Ovary (tissue), 9 donors: Measurements from ENCODE around the gene KNDC1. TPM values are rescaled to one million over a fixed set of nuclear protein-coding genes. Genes with fewer than 3 reads are reported as not detected.

Experiments
- DNase-seq, 5 donors: peaks; one replicate each; pipeline ENCODE4 v3.0.0-alpha.2; 2019 to 2020
- H3K27ac ChIP-seq, 2 donors: fragments of 200-600 bp; one replicate each; pipeline versions ENCODE4 v1.5.1 to v1.8.0; 2019 to 2022
- H3K27me3 ChIP-seq: fragments of 200-600 bp; one replicate; pipeline ENCODE4 v1.8.0; 2022
- H3K36me3 ChIP-seq: fragments of 200-600 bp; sonication (generic); one replicate; pipeline ENCODE4 v1.5.1; 2019
- H3K4me1 ChIP-seq: one replicate; pipeline ENCODE4 v1.8.1; 2013; ENCODE audit warnings: mild to moderate bottlenecking, moderate library complexity; ENCODE audit not compliant: insufficient read depth
- H3K4me3 ChIP-seq: fragments of 200-600 bp; sonication (generic); one replicate; pipeline ENCODE4 v1.5.1; 2017
- H3K9me3 ChIP-seq, 2 donors: fragments of 200-600 bp in 1 of 2; sonication (generic) in 1 of 2; one replicate each; pipeline versions ENCODE4 v1.5.1 to v1.8.1; 2013 to 2019; ENCODE audit warnings: mild to moderate bottlenecking in 1 of 2, moderate library complexity in 1 of 2
- CTCF ChIP-seq, 3 donors: fragments of 450-650 bp in 2 of 3; fragments of 200-600 bp in 1 of 3; IDR thresholded peaks; one replicate each; pipeline versions ENCODE4 v1.5.1 to v1.8.0; 2016 to 2022; ENCODE audit warnings: antibody characterized with exemption in 3 of 3, mild to moderate bottlenecking in 1 of 3
- EP300 ChIP-seq: sonication (generic); formaldehyde crosslinking; IDR thresholded peaks from one replicate; pipeline ENCODE4 v1.6.1; 2017; ENCODE audit warnings: antibody characterized with exemption
- POLR2A ChIP-seq: fragments of 450-650 bp; IDR thresholded peaks from one replicate; pipeline ENCODE4 v1.6.1; 2017; ENCODE audit warnings: antibody characterized with exemption, mild to moderate bottlenecking, moderate library complexity
- WGBS, 3 donors: extraction: QIAGEN DNeasy Blood & Tissue Kit in 1 of 3; methylation state at CpG; one replicate each; pipeline versions ENCODE4 v1.1.5 to v1.1.7; 2013 to 2017; 5-methylcytosine and 5-hydroxymethylcytosine counted together
- intact Hi-C, 4 donors: fragments of 100-400 bp; cut with DNase I; formaldehyde crosslinking; loops; one replicate each; pipeline versions ENCODE4 v1.11.0 to v1.15.1; 2022 to 2023
- polyA plus RNA-seq, 2 donors: library from polyadenylated mRNA; stranded (reverse); fragments of 200-250 nt in 1 of 2; fragments of 350-450 nt in 1 of 2; fragmentation: Illumina TruSeq in 1 of 2; extraction: RNeasy Lipid Tissue Mini Kit (QIAGEN cat#74804) in 1 of 2; gene quantifications; one replicate each; pipeline ENCODE4 v1.2.3, GENCODE V29; 2013 to 2014
- total RNA-seq, 7 donors: library from RNA; depleted of rRNA in 2 of 7; stranded (reverse); fragments of >200 nt in 2 of 7; fragmentation: NEBNext Ultra II Directional in 3 of 7; extraction: Animal tissue kit (Norgen Biotek cat#: 25700) in 3 of 7; gene quantifications; one replicate each; pipeline versions ENCODE4 v1.1.0 to v1.2.4, GENCODE V29; 2016 to 2023
- donor health status: DM: no; HTN: no; CAD: no; lungs with moderate emphysema.
- donor health status: DM: no; HTN: no; CAD: no.
- donor health status: Bipolar disorder and iron deficiency.
- donor health status: DM: yes; HTN: yes; CAD: no.
- donor health status: DM: no; HTN: no; CAD: no.
- donor health status: DM: yes; HTN: yes; CAD: no.

Gene KNDC1
- total and polyA plus RNA-seq, 9 donors, result 0.67 to 34.9 (median 16.6) TPM

DNA sequence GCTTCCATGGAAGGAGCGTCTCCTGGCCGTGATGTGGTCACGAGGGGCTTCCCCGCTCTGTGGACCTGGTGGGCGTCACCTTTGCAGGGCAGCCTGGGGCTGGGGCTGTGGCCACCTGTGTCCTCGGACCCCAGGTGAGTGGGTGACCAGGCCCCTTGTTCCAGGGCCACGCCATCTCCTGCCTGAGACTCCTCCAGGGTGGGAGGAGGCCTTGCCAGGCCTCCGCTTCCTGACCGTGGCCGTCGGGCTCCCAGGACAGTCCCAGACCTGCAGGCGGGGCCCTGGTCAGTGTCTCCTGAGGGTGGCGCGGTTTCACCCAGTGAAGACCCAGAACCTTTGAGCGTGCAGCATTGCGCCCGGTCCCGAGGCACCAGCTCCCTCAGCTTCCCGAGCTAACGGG, 49.6 kb downstream of the KNDC1 start:
- Histone ChIP-seq H3K36me3 (no peaks in the 10 kb centered on the region), H3K27ac (no peak overlapping the region), H3K4me1 (no peaks in the 10 kb centered on the region), H3K9me3 (no peaks in the 10 kb centered on the region), H3K27me3 (no peaks in the 10 kb centered on the region), H3K4me3 (no peak overlapping the region)
- DNase-seq, result peak in 1 of 5 donors; percentile 28
- WGBS, 3 donors, result 83 to 90% (median 87%) methylated on average over 20 of the region's 20 CpGs
- TF ChIP-seq EP300 (no peak), POLR2A (no peak), CTCF (IDR thresholded peaks at IDR 0.05) (no peak)
- intact Hi-C loops, result no loop called here

DNA sequence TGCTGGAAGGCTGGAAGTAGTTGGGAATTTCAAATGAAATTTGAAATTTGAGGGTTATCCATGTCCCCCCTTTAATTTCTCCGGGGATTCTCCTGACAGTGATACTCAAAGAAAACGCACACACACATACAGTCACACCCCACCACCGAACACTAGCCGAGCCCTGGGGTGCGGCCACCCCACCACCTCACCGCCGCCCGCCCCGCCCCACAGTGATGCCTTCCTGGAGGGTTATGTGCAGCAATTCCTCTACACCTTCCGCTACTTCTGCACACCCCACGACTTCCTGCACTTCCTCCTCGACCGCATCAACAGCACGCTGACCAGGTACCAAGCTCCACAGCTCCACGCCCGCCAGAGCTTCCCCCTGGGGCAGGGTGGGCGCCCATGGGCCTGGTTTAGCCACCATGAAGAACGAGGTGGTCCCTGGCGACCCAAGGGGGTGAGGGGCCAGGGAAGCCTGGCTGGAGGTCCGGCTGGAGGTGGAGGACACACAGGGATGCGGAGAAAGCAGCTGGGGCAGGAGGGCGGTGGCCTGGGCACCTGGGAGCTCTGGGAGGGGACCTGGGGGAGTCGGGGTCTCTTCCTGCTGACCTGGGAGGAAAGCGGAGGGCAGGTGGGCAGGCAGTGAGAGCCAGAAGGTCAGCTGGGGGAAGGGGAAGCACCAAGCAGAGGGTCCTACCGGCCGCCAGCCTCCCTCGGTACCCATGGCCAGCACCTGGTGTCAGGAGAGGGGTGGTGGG, 50.5 kb downstream of the KNDC1 start:
- no peaks in the 10 kb centered on the region for H3K36me3 ChIP-seq
- no peak overlapping the region for H3K4me3 ChIP-seq
- DNase-seq, result peak in 1 of 5 donors; percentile 26
- H3K9me3 ChIP-seq, result no peaks in the 10 kb centered on the region
- no peaks in the 10 kb centered on the region for H3K27me3 ChIP-seq
- no peaks in the 10 kb centered on the region for H3K4me1 ChIP-seq
- no peak overlapping the region for H3K27ac ChIP-seq
- TF ChIP-seq EP300, result no peak
- TF ChIP-seq POLR2A, result no peak
- TF ChIP-seq CTCF (IDR thresholded peaks at IDR 0.05), result no peak
- intact Hi-C loops, result no loop called here
- 78 to 87% (median 85%) methylated on average over 27 of the region's 27 CpGs for WGBS, 3 donors

DNA sequence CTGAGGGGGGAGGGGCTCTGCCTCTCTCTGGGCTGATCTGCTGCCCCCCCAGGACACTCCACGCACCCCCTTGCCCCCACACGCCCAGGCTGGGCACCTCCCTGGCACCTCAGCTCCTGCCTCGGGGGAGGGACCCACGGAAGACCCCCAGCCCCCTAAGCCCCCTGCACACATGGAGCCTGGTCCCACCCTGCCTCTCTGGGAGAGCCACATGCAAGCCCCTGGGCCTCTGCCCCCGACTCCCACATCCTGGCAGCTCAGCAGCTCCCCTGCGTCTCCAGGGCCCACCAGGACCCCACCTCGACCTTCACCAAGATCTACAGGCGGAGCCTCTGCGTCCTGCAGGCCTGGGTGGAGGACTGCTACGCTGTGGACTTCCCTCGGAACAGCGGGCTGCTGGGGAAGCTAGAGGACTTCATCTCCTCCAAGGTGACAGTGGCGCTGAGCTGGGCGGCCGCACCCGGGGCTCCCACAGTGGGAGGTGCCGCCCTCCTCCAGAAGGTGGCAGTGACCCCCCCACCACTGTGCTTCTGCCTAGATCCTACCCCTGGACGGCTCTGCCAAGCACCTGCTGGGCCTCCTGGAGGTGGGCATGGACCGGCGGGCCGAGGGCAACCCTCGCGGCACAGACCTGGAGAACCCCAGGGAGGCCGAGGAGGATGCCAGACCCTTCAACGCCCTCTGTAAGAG, 51.3 kb downstream of the KNDC1 start:
- intact Hi-C loops, result no loop called here
- WGBS, 3 donors, result 61 to 74% (median 64%) methylated on average over 18 to 25 of the region's 25 CpGs
- no peaks in the 10 kb centered on the region for H3K27me3 ChIP-seq
- TF ChIP-seq EP300, result no peak
- H3K4me1 ChIP-seq, result no peaks in the 10 kb centered on the region
- peak in 1 of 5 donors; percentile 27 for DNase-seq
- no peaks in the 10 kb centered on the region for H3K36me3 ChIP-seq
- H3K9me3 ChIP-seq, result no peaks in the 10 kb centered on the region
- H3K4me3 ChIP-seq, result no peak overlapping the region
- H3K27ac ChIP-seq, result no peak overlapping the region

- Histone ChIP-seq H3K36me3 (no peaks in the 10 kb centered on the region), H3K9me3 (no peaks in the 10 kb centered on the region), H3K4me3 (no peak overlapping the region), H3K27ac (no peak overlapping the region), H3K4me1 (no peaks in the 10 kb centered on the region), H3K27me3 (no peaks in the 10 kb centered on the region)
- TF ChIP-seq POLR2A (no peak), EP300 (no peak), CTCF (IDR thresholded peaks at IDR 0.05) (no peak)
- WGBS, 3 donors, result 86 to 89% (median 88%) methylated on average over 33 to 34 of the region's 34 CpGs
- intact Hi-C loops, result no loop called here
- DNase-seq, result peak in 1 of 5 donors; percentile 15
Observed at GRCh38 chr10:133211959-133212852, 52.2 kb downstream of the KNDC1 start.
